Kidney (tissue), 14 donors: ENCODE results near the gene SOCS7. TPM values are rescaled to one million over a fixed set of nuclear protein-coding genes. Genes with fewer than 3 reads are reported as not detected.
A peak's percentile ranks its signal among the peaks of the same experiment; 100 is the strongest.

Source experiments
- DNase-seq, 5 donors: peaks; one replicate each; pipeline ENCODE4 v3.0.0-alpha.2; 2013 to 2020
- FAIRE-seq: peaks from 2 replicates; lab custom pipeline; 2012; peaks lifted over from hg19 to GRCh38; lab: Jason Lieb, UNC
- H3K27ac ChIP-seq, 2 donors: one replicate each; pipeline ENCODE4 v1.7.0; 2013; ENCODE audit warnings: low read depth in 2 of 2, low read length in 2 of 2, inconsistent platforms in 1 of 2
- H3K27me3 ChIP-seq: one replicate; pipeline ENCODE4 v1.7.1; 2013; ENCODE audit warnings: low read length, inconsistent platforms; ENCODE audit not compliant: control insufficient read depth, insufficient read depth
- H3K36me3 ChIP-seq, 3 donors: one replicate each; pipeline versions ENCODE4 v1.7.0 to v1.7.1; 2013; ENCODE audit warnings: low read length in 3 of 3, control low read depth in 1 of 3, inconsistent platforms in 1 of 3; ENCODE audit not compliant: insufficient read depth in 3 of 3, control insufficient read depth in 2 of 3
- H3K4me1 ChIP-seq, 3 donors: one replicate each; pipeline versions ENCODE4 v1.7.0 to v1.7.1; 2013; ENCODE audit warnings: low read length in 3 of 3, inconsistent platforms in 1 of 3, low read depth in 1 of 3; ENCODE audit not compliant: control insufficient read depth in 2 of 3, insufficient read depth in 2 of 3
- H3K4me3 ChIP-seq, 3 donors: one replicate each; pipeline versions ENCODE4 v1.7.0 to v1.8.1; 2013; ENCODE audit warnings: low read length in 3 of 3, control low read depth in 1 of 3, inconsistent platforms in 1 of 3
- H3K9ac ChIP-seq, 3 donors: one replicate each; pipeline versions ENCODE4 v1.7.0 to v1.7.1; 2013; ENCODE audit warnings: low read length in 3 of 3, control low read depth in 1 of 3, inconsistent platforms in 1 of 3
- H3K9me3 ChIP-seq, 3 donors: one replicate each; pipeline versions ENCODE4 v1.7.0 to v1.7.1; 2013; ENCODE audit warnings: low read length in 3 of 3, control low read depth in 1 of 3, inconsistent platforms in 1 of 3; ENCODE audit not compliant: control insufficient read depth in 2 of 3, insufficient read depth in 1 of 3
- CTCF ChIP-seq: IDR thresholded peaks from 3 replicates; pipeline ENCODE4 v1.5.1; 2012; ENCODE audit warnings: mild to moderate bottlenecking, moderate library complexity, borderline replicate concordance; ENCODE audit not compliant: insufficient read depth; ENCODE audit errors: extremely low read depth
- intact Hi-C: fragments of 100-400 bp; cut with DNase I; formaldehyde crosslinking; loops from one replicate; pipeline ENCODE4 v1.11.1; 2022
- polyA plus RNA-seq: library from polyadenylated mRNA; stranded (reverse); fragments of 350-450 nt; fragmentation: Illumina TruSeq; extraction: RNeasy Lipid Tissue Mini Kit (QIAGEN cat#74804); gene quantifications from one replicate; pipeline ENCODE4 v1.2.3, GENCODE V29; 2014; ENCODE audit warnings: low read depth, low replicate concordance; ENCODE audit not compliant: insufficient read depth
- total RNA-seq: library from RNA; stranded (reverse); fragmentation: NEBNext Ultra II Directional; extraction: Animal tissue kit (Norgen Biotek cat#: 25700); gene quantifications from one replicate; pipeline ENCODE4 v1.2.1, GENCODE V29; 2021
- donor health status: control.
- donor health status: control.
- donor health status: control.
- donor health status: control.
- donor health status: control.
- donor health status: DM: yes; HTN: yes; CAD: no.
- donor health status: Normal renal cell carcinoma (clear cell type).

SOCS7 gene
- total and polyA plus RNA-seq, 2 donors from 2014 or later, result 2.7 to 18.7 TPM

GRCh38 chr17:38430316-38430715, 78.7 kb downstream of the SOCS7 start:
- Histone ChIP-seq H3K9ac (no peak overlapping the region), H3K27me3 (no peaks in the 10 kb centered on the region), H3K4me1 (peaks cover 0 to 7% (median 0%) of the 10 kb centered on the region in 3 donors), H3K36me3 (no peaks in the 10 kb centered on the region), H3K9me3 (no peaks in the 10 kb centered on the region), H3K4me3 (no peak overlapping the region), H3K27ac (no peak overlapping the region)
- intact Hi-C loops, result loop anchor here (10.0 kb wide), 1 partner anchor 64 kb away; no protein-coding TSS in a partner anchor
- DNase-seq (no peak), FAIRE-seq (no peak)
- no peak for TF ChIP-seq CTCF

- intact Hi-C loops, result loop anchor here (10.0 kb wide), 1 partner anchor 64 kb away; no protein-coding TSS in a partner anchor
- no peak overlapping the region for H3K4me3 ChIP-seq
- H3K27ac ChIP-seq, result no peak overlapping the region
- TF ChIP-seq CTCF, result no peak
- no peaks in the 10 kb centered on the region for H3K9me3 ChIP-seq
- DNase-seq (no peak), FAIRE-seq (no peak)
- H3K36me3 ChIP-seq, result no peaks in the 10 kb centered on the region
- no peak overlapping the region for H3K9ac ChIP-seq
- peaks cover 0 to 7% (median 0%) of the 10 kb centered on the region in 3 donors for H3K4me1 ChIP-seq
- H3K27me3 ChIP-seq, result no peaks in the 10 kb centered on the region
Measured at GRCh38 chr17:38430822-38431221, 79.2 kb downstream of the SOCS7 start.

- TF ChIP-seq CTCF, result no peak
- DNase-seq (peak in 1 of 5 donors; percentile 16), FAIRE-seq (no peak)
- H3K9ac ChIP-seq, result no peak overlapping the region
- H3K4me3 ChIP-seq, result no peak overlapping the region
- no peaks in the 10 kb centered on the region for H3K27me3 ChIP-seq
- intact Hi-C loops, result loop anchor here (10.0 kb wide), 1 partner anchor 63 kb away; no protein-coding TSS in a partner anchor
- no peaks in the 10 kb centered on the region for H3K36me3 ChIP-seq
- H3K4me1 ChIP-seq, result peaks cover 0 to 7% (median 0%) of the 10 kb centered on the region in 3 donors
- H3K9me3 ChIP-seq, result no peaks in the 10 kb centered on the region
- H3K27ac ChIP-seq, result no peak overlapping the region
Measured at GRCh38 chr17:38431346-38432145, 79.9 kb downstream of the SOCS7 start.
